Left ventricle myocardium inferior (tissue), 1 donor: ENCODE data around the gene SPRED2. TPM values are rescaled to one million over a fixed set of nuclear protein-coding genes. Genes with fewer than 3 reads are reported as not detected.

Experiments used
- DNase-seq: peaks from one replicate; pipeline ENCODE4 v3.0.0-alpha.2; 2020
- H3K27ac ChIP-seq: fragments of 200-600 bp; replicated peaks from 2 replicates; pipeline ENCODE4 v1.8.0; 2021
- H3K27me3 ChIP-seq: fragments of 200-600 bp; 2 replicates; pipeline ENCODE4 v1.8.0; 2021; ENCODE audit warnings: low read depth
- H3K36me3 ChIP-seq: fragments of 200-600 bp; 2 replicates; pipeline ENCODE4 v1.8.0; 2021
- H3K4me1 ChIP-seq: fragments of 200-600 bp; 2 replicates; pipeline ENCODE4 v1.8.0; 2021
- H3K4me3 ChIP-seq: fragments of 200-600 bp; 2 replicates; pipeline ENCODE4 v1.8.0; 2021; ENCODE audit warnings: mild to moderate bottlenecking, moderate library complexity
- H3K9me3 ChIP-seq: fragments of 200-600 bp; replicated peaks from 2 replicates; pipeline ENCODE4 v1.8.0; 2021
- intact Hi-C: fragments of 100-400 bp; cut with micrococcal nuclease; formaldehyde crosslinking; loops from one replicate; pipeline ENCODE4 v1.11.0; 2022
- total RNA-seq: library from RNA; stranded (reverse); fragmentation: NEBNext Ultra II Directional; extraction: Animal tissue kit (Norgen Biotek cat#: 25700); gene quantifications from one replicate; pipeline ENCODE4 v1.2.1, GENCODE V29; 2021
- TF ChIP-seq, protein P1 (sequence below): fragments of 200-600 bp; IDR thresholded peaks from 2 replicates; pipeline ENCODE4 v1.8.0; 2021; ENCODE audit warnings: antibody characterized with exemption, mild to moderate bottlenecking, borderline replicate concordance
- donor health status: DM: no; HTN: yes; CAD: no; lungs with severe emphysema.

Gene SPRED2
- total RNA-seq, 1 donor from 2014 or later = 18.9 TPM

DNA sequence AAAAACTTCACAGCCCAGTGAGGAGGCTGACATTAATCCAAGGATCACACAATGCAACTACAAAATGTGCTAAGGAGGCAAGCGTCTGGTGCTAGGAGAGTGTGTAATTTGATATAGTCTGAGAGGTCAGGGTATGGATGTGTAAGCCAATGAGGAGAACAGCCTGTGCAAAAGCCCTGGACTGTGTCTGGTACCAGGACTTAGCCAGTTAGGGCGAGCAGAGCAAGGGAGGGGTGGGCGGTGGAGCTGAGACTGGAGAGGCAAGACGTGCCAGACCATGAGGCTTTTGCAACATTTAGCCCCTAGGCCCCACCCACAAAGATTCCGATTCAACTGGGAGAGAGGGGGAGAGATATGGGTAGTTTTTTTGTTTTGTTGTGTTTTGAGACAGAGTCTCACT, 33.5 kb upstream of the SPRED2 start:
- H3K9me3 ChIP-seq = no peaks in the 10 kb centered on the region
- intact Hi-C loops = no loop called here
- TF ChIP-seq, protein P1, sequence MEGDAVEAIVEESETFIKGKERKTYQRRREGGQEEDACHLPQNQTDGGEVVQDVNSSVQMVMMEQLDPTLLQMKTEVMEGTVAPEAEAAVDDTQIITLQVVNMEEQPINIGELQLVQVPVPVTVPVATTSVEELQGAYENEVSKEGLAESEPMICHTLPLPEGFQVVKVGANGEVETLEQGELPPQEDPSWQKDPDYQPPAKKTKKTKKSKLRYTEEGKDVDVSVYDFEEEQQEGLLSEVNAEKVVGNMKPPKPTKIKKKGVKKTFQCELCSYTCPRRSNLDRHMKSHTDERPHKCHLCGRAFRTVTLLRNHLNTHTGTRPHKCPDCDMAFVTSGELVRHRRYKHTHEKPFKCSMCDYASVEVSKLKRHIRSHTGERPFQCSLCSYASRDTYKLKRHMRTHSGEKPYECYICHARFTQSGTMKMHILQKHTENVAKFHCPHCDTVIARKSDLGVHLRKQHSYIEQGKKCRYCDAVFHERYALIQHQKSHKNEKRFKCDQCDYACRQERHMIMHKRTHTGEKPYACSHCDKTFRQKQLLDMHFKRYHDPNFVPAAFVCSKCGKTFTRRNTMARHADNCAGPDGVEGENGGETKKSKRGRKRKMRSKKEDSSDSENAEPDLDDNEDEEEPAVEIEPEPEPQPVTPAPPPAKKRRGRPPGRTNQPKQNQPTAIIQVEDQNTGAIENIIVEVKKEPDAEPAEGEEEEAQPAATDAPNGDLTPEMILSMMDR = no peak
- no peak overlapping the region for H3K4me3 ChIP-seq
- no peaks in the 10 kb centered on the region for H3K27me3 ChIP-seq
- peaks cover 23% of the 10 kb centered on the region for H3K4me1 ChIP-seq
- H3K36me3 ChIP-seq = no peaks in the 10 kb centered on the region
- H3K27ac ChIP-seq = peak overlapping the region; percentile 34
- peak; percentile 37 for DNase-seq

DNA sequence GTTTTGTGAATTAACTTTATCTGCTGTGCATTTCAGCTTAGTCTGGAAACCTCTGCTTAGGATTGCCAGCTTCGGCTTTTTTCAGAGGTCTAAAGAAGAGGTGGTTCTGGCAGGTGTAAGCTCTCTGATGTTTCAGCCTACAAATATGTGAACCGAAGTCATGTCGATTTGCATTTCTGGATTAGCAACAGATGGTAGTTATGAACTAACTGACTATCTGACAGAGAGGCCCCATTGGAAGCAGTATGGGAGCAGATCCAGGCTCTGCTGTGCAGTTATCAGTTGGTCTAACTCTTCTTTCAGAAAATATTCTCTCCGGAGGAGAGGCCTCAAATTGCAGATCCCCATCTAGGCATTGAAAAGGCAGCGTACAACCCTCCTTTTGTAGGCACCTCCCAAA, 32.7 kb upstream of the SPRED2 start:
- no peaks in the 10 kb centered on the region for H3K27me3 ChIP-seq
- peaks cover 23% of the 10 kb centered on the region for H3K4me1 ChIP-seq
- peak overlapping the region; percentile 34 for H3K27ac ChIP-seq
- H3K9me3 ChIP-seq = no peaks in the 10 kb centered on the region
- H3K4me3 ChIP-seq = no peak overlapping the region
- DNase-seq = no peak
- TF ChIP-seq, protein P1 = no peak
- intact Hi-C loops = no loop called here
- H3K36me3 ChIP-seq = no peaks in the 10 kb centered on the region

DNA sequence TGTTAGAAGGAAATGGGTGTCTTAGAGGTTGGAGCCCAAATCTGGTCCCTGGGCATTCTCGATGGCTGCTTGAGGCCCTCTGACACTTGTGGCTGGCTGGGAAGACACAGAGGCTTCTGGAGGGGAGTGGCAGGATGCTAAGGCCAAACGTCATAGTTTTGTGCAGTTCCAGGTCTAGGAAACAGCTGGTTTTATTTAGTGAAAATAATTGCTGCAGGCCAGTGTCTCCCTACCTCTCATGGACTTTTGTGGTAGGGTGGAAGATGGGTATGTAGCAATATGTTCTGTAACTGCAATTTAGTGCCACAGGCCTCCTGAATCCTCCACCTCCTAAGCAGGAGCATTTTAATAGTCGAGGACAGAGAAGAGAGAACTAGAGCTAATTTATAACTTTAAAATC, 32.2 kb upstream of the SPRED2 start:
- H3K27me3 ChIP-seq = peaks cover under 1% of the 10 kb centered on the region
- H3K27ac ChIP-seq = peak overlapping the region; percentile 64
- DNase-seq = peak; percentile 19
- H3K4me3 ChIP-seq = no peak overlapping the region
- no peaks in the 10 kb centered on the region for H3K9me3 ChIP-seq
- intact Hi-C loops = no loop called here
- TF ChIP-seq, protein P1 = no peak
- H3K36me3 ChIP-seq = no peaks in the 10 kb centered on the region
- H3K4me1 ChIP-seq = peaks cover 23% of the 10 kb centered on the region

DNA sequence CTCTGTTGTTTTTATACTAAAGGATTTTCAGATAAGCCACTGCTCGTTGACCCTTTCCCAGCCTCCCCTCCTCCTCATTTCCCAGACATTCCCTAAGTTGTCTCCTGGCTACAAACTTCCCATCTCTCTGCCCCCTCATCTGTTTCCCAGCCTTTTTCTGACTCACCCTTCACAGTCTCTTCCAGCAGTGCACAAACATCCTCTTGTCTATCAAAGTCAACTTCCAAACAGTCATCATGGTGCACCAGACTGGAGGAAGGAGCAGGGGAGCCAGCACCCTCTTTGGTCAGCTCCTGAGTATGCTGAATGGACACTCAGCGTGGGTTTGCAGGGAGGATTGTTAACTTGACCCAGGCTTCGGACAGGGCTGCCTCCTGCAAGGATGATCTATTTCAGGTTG, 26.6 kb upstream of the SPRED2 start:
- Histone ChIP-seq H3K36me3 (no peaks in the 10 kb centered on the region), H3K4me1 (peaks cover 1% of the 10 kb centered on the region), H3K4me3 (no peak overlapping the region), H3K9me3 (no peaks in the 10 kb centered on the region), H3K27ac (no peak overlapping the region), H3K27me3 (peaks cover 14% of the 10 kb centered on the region)
- TF ChIP-seq, protein P1 = no peak
- intact Hi-C loops = no loop called here
- DNase-seq = no peak

DNA sequence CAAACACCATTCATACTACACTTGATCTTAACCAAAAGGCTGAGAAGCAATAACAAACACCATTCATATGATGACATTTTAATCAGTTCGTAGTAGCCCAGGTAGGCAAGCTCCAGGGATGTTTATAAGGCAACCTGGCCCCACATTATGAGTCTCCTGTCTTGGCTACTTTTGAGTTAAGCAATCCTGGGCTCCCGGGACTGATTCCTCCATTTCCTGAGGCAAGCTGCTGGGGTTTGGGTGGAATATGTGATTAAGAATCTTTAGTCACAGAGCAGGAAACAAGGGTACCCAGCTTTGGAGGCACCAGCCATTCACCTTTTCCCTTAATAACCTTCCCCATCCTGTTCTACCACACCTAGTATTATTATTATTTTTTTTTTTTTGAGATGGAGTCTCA, 24.5 kb upstream of the SPRED2 start:
- Histone ChIP-seq H3K4me3 (no peak overlapping the region), H3K36me3 (no peaks in the 10 kb centered on the region), H3K9me3 (no peaks in the 10 kb centered on the region), H3K27me3 (peaks cover 14% of the 10 kb centered on the region), H3K27ac (no peak overlapping the region), H3K4me1 (no peaks in the 10 kb centered on the region)
- no peak for DNase-seq
- intact Hi-C loops = no loop called here
- TF ChIP-seq, protein P1 = no peak

DNA sequence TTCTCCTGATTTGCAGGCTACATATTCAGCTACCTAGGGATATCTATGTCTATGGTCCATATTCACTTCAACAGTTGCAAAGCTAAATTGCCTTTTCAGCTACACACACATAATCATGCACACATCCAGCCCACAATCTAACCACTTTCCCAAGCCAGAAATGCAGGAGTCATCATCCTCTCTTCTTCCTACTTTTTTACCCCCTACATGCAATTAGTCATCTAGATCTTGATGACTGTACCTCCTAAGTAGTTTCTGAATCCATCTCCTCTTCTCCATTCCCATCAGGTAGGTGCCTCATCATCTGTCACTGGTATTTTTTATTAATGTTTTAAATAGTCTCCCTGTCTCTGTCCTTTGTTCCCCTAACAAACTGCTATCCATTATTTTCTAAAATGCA, 23.7 kb upstream of the SPRED2 start:
- Histone ChIP-seq H3K4me1 (no peaks in the 10 kb centered on the region), H3K9me3 (no peaks in the 10 kb centered on the region), H3K4me3 (no peak overlapping the region), H3K27me3 (peaks cover 14% of the 10 kb centered on the region), H3K27ac (no peak overlapping the region), H3K36me3 (no peaks in the 10 kb centered on the region)
- intact Hi-C loops = no loop called here
- DNase-seq = no peak
- TF ChIP-seq, protein P1 = no peak
